HUES48 (cell line): ENCODE results near the gene ARL16.

Experiments used
- H3K27ac ChIP-seq: one replicate; pipeline ENCODE4 v1.7.0; 2013; ENCODE audit warnings: low read depth, low read length, inconsistent platforms
- H3K27me3 ChIP-seq: 2 replicates; pipeline ENCODE4 v1.6.1; 2013; ENCODE audit warnings: mild to moderate bottlenecking, low read length; ENCODE audit not compliant: control insufficient read depth, insufficient read depth
- H3K36me3 ChIP-seq: 2 replicates; pipeline ENCODE4 v1.6.1; 2013; ENCODE audit warnings: low read length; ENCODE audit not compliant: control insufficient read depth, insufficient read depth
- H3K4me1 ChIP-seq: 2 replicates; pipeline ENCODE4 v1.6.1; 2013; ENCODE audit warnings: mild to moderate bottlenecking, low read length; ENCODE audit not compliant: control insufficient read depth, insufficient read depth
- H3K4me3 ChIP-seq: 2 replicates; pipeline ENCODE4 v1.5.1; 2013; ENCODE audit warnings: mild to moderate bottlenecking, low read depth, low read length
- H3K9ac ChIP-seq: 2 replicates; pipeline ENCODE4 v1.6.1; 2013; ENCODE audit warnings: mild to moderate bottlenecking, low read depth, low read length, moderate library complexity
- H3K9me3 ChIP-seq: 2 replicates; pipeline ENCODE4 v1.6.1; 2013; ENCODE audit warnings: low read length; ENCODE audit not compliant: control insufficient read depth, insufficient read depth

Gene ARL16

GRCh38 chr17:81683584-81684441 lies at the start of gene ARL16, which contains the start of gene HGS:
ARL16 (minus strand) TSS chr17:81683797; CDS start chr17:81683753, 44 bp downstream.
HGS (plus strand) TSS chr17:81684011; CDS start chr17:81684067, 56 bp downstream.
- Histone ChIP-seq H3K9me3 (no peaks in the 10 kb centered on the region), H3K9ac (peak within 1 kb of the TSS; percentile 71), H3K27me3 (no peaks in the 10 kb centered on the region), H3K4me1 (peaks cover 9% of the 10 kb centered on the region), H3K27ac (peak within 1 kb of the TSS; percentile 81), H3K36me3 (peaks cover 45% of the 10 kb centered on the region), H3K4me3 (peak within 1 kb of the TSS; percentile 94)

GRCh38 chr17:81727324-81728031 lies 43.9 kb upstream of the ARL16 start:
- H3K36me3 ChIP-seq: no peaks in the 10 kb centered on the region
- no peak overlapping the region for H3K9ac ChIP-seq
- no peaks in the 10 kb centered on the region for H3K9me3 ChIP-seq
- H3K27ac ChIP-seq: no peak overlapping the region
- peaks cover 10% of the 10 kb centered on the region for H3K4me1 ChIP-seq
- no peaks in the 10 kb centered on the region for H3K27me3 ChIP-seq
- H3K4me3 ChIP-seq: no peak overlapping the region

GRCh38 chr17:81726004-81726403 lies 42.4 kb upstream of the ARL16 start:
- Histone ChIP-seq H3K4me1 (peaks cover 9% of the 10 kb centered on the region; the same call in 1 of the 2 replicates), H3K36me3 (no peaks in the 10 kb centered on the region), H3K9ac (no peak overlapping the region), H3K27me3 (no peaks in the 10 kb centered on the region), H3K27ac (no peak overlapping the region), H3K9me3 (no peaks in the 10 kb centered on the region), H3K4me3 (no peak overlapping the region)

- Histone ChIP-seq H3K9me3 (no peaks in the 10 kb centered on the region), H3K27me3 (no peaks in the 10 kb centered on the region), H3K9ac (no peak overlapping the region), H3K36me3 (no peaks in the 10 kb centered on the region), H3K4me3 (no peak overlapping the region), H3K4me1 (peaks cover 10% of the 10 kb centered on the region; the same call in 1 of the 2 replicates), H3K27ac (no peak overlapping the region)
Observed at GRCh38 chr17:81725439-81725838, 41.8 kb upstream of the ARL16 start.

- Histone ChIP-seq H3K36me3 (peaks cover 6% of the 10 kb centered on the region; the same call in 1 of the 2 replicates), H3K27me3 (no peaks in the 10 kb centered on the region), H3K4me1 (peaks cover 10% of the 10 kb centered on the region; the same call in 1 of the 2 replicates), H3K9me3 (no peaks in the 10 kb centered on the region), H3K27ac (no peak overlapping the region), H3K4me3 (no peak overlapping the region), H3K9ac (no peak overlapping the region)
Observed at GRCh38 chr17:81723651-81724209, 40.1 kb upstream of the ARL16 start.

- H3K27ac ChIP-seq: no peak overlapping the region
Observed at GRCh38 chr17:81722184-81723120, 38.9 kb upstream of the ARL16 start.

GRCh38 chr17:81720267-81721071 lies 36.9 kb upstream of the ARL16 start:
- Histone ChIP-seq H3K9ac (no peak overlapping the region), H3K4me3 (no peak overlapping the region), H3K4me1 (peaks cover 10% of the 10 kb centered on the region; the same call in 1 of the 2 replicates), H3K27ac (no peak overlapping the region), H3K9me3 (no peaks in the 10 kb centered on the region), H3K27me3 (no peaks in the 10 kb centered on the region), H3K36me3 (peaks cover 24% of the 10 kb centered on the region)

More at GRCh38 chr17:81722184-81723120, 38.9 kb upstream of the ARL16 start:
- Histone ChIP-seq H3K9me3 (no peaks in the 10 kb centered on the region), H3K4me3 (no peak overlapping the region), H3K27me3 (no peaks in the 10 kb centered on the region), H3K9ac (no peak overlapping the region), H3K4me1 (peaks cover 10% of the 10 kb centered on the region; the same call in 1 of the 2 replicates), H3K36me3 (peaks cover 14% of the 10 kb centered on the region)

GRCh38 chr17:81719410-81720266 lies 36.0 kb upstream of the ARL16 start:
- no peak overlapping the region for H3K9ac ChIP-seq
- no peak overlapping the region for H3K27ac ChIP-seq
- no peaks in the 10 kb centered on the region for H3K9me3 ChIP-seq
- H3K4me3 ChIP-seq: no peak overlapping the region
- peaks cover 10% of the 10 kb centered on the region; the same call in 1 of the 2 replicates for H3K4me1 ChIP-seq
- H3K27me3 ChIP-seq: no peaks in the 10 kb centered on the region
- peaks cover 31% of the 10 kb centered on the region for H3K36me3 ChIP-seq

- Histone ChIP-seq H3K4me1 (peaks cover 17% of the 10 kb centered on the region; the same call in 1 of the 2 replicates), H3K9ac (no peak overlapping the region), H3K36me3 (peaks cover 36% of the 10 kb centered on the region), H3K27me3 (no peaks in the 10 kb centered on the region), H3K27ac (no peak overlapping the region), H3K9me3 (no peaks in the 10 kb centered on the region), H3K4me3 (no peak overlapping the region)
Observed at GRCh38 chr17:81717766-81718089, 34.1 kb upstream of the ARL16 start.
